NOMO-1 (cell line): ENCODE results near the gene ADSS1.

ENCODE experiments used
- DNase-seq, 2 experiments: peaks; one replicate each; lab custom pipeline; 2025; ENCODE audit not compliant: unreplicated experiment in 2 of 2; lab: John Stamatoyannopoulos, UW

The ADSS1 gene

GRCh38 chr14:104729835-104730181, 5.8 kb downstream of the ADSS1 start:
- no peak for DNase-seq

- no peak for DNase-seq
Measured at GRCh38 chr14:104730487-104730886, 6.5 kb downstream of the ADSS1 start.

- no peak for DNase-seq
Measured at GRCh38 chr14:104731320-104732294, 7.6 kb downstream of the ADSS1 start.

- DNase-seq: no peak
Measured at GRCh38 chr14:104732355-104732804, 8.4 kb downstream of the ADSS1 start.

- DNase-seq: no peak
Measured at GRCh38 chr14:104732931-104733681, 9.1 kb downstream of the ADSS1 start.

DNA sequence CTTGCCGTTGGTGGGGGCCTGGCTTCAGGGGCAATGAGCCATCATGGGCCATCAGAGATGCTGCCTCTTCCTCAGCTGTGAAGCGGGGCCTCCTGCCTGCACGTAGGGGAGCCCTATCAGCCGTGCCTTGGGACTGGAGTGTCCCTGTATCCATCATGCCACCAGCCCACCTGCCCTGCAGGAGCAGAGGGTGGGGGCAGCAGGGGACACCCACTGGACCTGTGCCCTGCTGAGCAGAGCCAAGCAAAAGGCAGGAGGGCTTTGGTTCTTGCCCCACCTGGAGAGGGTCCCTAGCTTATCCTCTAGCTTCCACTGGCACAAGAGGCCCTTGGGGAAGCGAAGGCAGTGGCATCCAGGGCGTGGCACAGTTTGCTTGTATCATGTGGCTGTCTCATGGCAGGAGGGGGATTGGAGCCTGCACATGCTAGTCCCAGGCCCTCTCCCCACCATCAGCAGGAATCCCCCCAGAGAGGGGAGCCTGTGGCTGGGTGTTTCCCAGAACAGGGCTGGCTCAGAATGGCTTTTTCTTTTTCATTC, 10.1 kb downstream of the ADSS1 start:
- DNase-seq: no peak

DNA sequence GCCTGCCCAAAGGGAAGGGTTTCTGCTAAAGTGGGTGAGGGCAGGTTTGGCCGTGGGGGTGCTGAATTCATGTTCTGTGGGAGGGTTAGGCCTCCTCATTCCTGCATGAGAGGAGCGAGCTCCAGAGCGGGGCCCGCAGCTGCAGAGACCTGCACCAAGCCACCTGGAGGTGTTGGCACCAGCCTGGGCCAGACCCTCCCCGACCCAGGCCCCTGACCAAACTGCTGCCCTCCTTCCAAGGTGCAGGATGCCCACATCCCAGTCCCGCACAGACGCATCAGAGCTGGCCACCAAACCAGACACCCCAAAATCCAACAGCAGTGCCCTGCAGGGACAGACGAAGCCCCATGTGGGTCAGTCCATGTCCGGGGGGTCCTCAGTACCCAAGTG, 10.6 kb downstream of the ADSS1 start:
- no peak for DNase-seq

DNA sequence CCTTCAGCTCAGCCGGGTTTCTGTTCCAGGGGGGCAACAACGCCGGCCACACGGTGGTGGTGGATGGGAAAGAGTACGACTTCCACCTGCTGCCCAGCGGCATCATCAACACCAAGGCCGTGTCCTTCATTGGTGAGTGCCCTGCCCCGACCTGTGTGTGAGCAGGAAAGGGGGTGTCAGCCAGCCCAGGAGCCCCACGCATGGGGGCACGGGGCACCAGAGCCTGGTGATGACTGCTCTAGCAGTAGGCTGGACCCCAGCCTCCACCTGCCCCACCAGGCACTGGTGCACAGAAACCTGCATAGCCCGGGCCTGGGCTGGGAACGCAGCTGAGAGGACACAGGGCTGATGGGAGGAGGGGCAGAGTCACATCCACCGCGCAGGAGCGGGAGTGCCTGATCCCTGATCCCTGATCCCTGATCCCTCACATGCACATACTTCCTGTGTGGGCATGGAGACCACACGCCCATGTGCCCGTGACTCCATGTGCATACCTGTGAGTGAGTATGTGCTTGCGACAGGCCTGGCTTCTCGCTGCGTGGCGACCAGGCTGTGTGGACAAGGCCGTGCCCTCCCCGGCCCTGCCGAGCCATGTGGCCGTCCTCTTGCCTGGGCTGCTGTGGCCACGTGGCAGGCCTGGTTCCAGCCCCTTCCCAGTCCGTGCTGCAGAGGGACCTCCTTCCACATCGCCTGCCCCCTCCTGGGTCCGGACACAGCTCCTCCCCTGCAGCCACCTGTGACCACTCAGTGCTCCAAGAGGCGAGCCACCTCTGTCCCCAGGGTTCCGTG, 11.2 kb downstream of the ADSS1 start:
- no peak for DNase-seq

- DNase-seq: peak; percentile 12 to 16
Measured at GRCh38 chr14:104735830-104736642, 12.0 kb downstream of the ADSS1 start.

DNA sequence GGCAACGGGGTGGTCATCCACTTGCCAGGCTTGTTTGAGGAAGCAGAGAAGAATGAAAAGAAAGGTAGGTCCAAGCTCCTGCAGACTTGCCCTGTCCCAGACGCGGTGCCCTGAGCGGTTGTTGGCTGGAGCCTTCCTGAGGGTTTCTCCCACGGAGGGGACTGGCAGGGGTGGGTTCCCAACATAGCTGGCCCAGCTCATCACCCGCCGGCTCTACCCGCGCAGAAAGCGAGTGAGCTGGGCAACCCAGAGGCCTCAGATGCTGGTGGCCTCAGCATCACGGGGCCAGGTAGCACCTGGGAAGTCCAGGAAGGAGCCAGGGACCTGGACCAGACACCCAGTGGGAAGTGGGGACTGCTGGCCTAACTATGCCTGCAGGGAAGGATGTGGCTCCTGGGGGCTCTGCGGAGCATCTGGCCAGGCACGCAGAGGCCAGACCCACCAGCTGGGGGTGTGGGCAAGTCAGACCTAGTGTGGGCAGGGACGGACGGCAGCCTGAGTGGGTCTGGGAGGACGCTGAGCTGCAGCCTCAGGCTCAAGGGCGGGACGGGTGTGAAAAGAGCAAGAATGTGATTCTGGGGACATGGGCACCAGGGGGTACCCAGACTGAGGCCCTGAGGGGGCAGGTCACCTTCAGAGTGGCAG, 14.5 kb downstream of the ADSS1 start:
- no peak for DNase-seq

- DNase-seq: no peak
Measured at GRCh38 chr14:104739026-104739425, 15.0 kb downstream of the ADSS1 start.

DNA sequence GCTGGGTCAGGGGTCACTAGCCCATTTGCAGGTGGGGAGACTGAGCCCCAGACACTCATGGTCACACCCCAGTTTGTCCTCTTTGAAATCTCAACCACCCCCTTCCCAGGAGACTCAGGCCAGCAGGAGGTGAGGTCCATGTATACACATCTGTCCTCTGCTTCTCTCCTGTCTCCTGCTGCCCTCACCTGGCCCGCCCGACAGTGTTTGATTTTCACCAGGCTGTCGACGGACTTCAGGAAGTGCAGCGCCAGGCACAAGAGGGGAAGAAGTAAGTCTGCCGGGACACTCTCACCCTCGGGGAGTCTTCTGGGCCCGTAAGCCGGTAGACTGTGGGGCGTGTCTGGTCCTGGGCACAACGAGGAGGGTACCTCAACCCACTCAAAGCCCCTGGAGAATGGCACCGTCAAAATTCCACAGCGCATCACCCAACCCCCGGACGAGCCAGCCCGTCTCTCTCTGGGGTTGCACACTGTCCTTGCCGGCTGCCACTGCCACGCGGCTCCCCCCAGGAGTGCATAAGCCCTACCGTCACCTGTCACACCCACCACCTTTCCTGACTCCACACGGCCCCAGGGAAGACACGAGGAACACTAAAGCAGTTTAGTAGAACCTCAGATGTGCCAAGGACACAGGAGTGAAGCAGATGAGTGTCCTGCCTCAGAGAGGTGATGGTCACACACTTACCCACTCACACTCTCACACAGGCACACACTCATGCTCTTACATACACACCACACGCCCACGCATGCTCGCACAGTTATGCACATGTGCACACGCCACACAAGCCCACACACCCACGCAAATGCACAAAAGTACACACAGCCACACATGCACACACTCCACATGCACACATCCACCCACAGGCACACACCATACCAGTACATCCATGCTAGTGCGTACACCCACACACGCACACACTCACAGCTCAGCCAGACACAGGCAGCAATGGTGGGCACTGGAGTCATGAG, 15.8 kb downstream of the ADSS1 start:
- DNase-seq: no peak

GRCh38 chr14:104741108-104741802, 17.2 kb downstream of the ADSS1 start:
- no peak for DNase-seq

- no peak for DNase-seq
Measured at GRCh38 chr14:104741803-104742251, 17.8 kb downstream of the ADSS1 start.

DNA sequence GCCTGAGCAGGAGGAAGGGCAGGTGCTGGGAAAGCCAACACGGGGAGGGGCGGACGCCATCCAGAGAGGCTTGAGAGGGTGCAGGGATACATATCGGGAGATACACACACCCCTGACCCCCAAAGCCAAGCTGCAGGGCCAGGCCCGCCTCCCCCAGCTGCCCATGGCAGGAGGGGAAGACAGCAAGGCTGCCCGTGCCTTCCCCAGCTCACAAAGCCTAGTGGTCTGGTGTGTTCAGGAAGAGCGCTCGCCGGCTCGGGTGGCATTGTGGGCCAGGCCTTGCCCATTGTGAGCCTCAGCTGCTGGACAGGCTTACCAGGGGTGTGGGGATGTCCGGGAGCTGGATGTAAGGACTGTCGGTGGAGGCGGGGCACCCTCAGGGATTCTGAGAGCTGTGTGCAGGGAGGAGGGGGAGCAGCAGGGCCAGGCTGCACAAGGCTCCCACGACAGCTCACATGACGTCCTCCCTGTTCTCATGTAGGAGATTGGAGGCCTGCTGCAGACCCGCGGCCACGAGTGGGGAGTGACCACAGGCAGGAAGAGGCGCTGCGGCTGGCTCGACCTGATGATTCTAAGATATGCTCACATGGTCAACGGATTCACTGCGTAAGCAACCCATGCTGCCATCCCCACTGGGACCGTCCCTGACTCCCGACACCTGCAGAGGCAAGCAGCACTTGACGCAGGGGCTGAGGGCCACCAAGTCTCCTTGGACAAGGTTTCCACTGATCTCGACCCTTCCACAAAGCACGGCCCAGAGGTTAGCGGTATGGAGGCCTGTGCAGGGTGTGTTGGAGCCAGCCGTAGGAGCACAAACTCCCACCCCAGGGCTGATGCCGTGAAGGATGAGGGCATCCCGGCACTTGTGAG, 18.8 kb downstream of the ADSS1 start:
- no peak for DNase-seq

DNA sequence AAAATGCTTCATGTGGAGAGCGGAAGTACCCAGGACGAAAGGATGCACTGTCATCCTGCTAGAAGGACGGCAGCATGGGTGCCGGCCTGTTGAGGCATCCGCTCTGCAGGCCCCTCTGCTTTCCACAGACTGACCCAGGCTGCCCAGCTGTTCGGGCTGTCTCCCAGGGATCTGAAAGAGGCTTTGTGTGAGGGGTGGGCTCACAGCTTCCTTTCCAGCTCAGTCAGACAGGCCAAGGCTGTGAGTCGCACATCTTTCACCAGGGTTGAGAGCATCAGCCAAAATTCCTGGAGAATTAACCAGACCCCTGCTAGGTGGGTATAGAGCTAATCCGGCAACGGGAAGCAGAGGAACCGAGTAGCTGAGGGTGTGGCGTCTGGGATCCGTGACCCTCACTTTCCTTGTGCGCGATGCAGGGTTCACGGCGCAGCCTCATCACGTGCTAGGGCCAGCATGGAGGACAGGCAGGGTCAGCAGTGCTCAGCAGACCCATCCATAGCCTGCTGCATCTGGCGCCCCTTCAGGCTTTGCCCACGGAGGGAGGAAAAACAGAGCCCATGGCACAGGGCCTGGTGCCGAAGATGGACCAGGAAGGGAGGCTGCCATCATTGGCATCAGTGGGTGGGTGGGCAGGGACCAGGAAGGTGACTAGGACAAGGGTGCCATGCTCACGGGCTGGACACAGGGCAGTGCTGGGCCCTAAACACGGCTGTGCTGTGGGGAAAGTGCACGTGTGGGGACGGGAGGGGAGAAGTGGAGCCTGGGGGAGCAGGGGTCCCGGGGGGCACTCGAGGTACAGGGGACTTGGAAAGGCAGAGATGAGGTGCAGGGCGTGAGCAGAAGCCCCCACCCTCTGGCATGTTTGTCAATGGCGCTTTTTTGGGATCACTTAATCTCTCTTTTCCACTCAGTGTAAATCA, 19.7 kb downstream of the ADSS1 start:
- DNase-seq: no peak
